Measurements from ENCODE around the gene ZSWIM8.

The ZSWIM8 gene

GRCh38 chr10:73850211-73850610, 64.8 kb downstream of the ZSWIM8 start:
- no peak for DNase-seq

GRCh38 chr10:73850863-73851461, 65.6 kb downstream of the ZSWIM8 start:
- DNase-seq: no peak
